Endothelial cell of umbilical vein (primary cell): Measurements from ENCODE around the gene GNG10. TPM values are rescaled to one million over a fixed set of nuclear protein-coding genes. Genes with fewer than 3 reads are reported as not detected.
A peak's percentile ranks its signal among the peaks of the same experiment; 100 is the strongest.

Experiments
- BruUV-seq: library from RNA; stranded (reverse); fragments of 400-500 nt; replicated peaks from 2 replicates; lab custom pipeline; 2021; lab: Mats Ljungman, UMichigan
- CTCF ChIA-PET: fragments of 300-600, 350-600 bp; sonication (Branson Sonifier 250); formaldehyde crosslinking; loops from one replicate; lab custom pipeline; 2021; ENCODE audit warnings: antibody characterized with exemption, inconsistent platforms; lab: Charles Lee
- POLR2A ChIA-PET: fragments of 300-600, 350-600 bp; sonication (Branson Sonifier 250); formaldehyde crosslinking; loops from one replicate; lab custom pipeline; 2021; ENCODE audit warnings: antibody characterized with exemption, inconsistent platforms; lab: Charles Lee
- DNase-seq: peaks from one replicate; pipeline ENCODE4 v3.0.0-alpha.2; 2011; ENCODE audit warnings: low read depth, low spot score
- FAIRE-seq: peaks from 2 replicates; lab custom pipeline; 2011; peaks lifted over from hg19 to GRCh38; lab: Jason Lieb, UNC
- H2AFZ ChIP-seq: 2 replicates; pipeline ENCODE4 v1.6.0; 2012; ENCODE audit warnings: low read depth, low read length, control low read depth, inconsistent platforms
- H3K27ac ChIP-seq: 2 replicates; pipeline ENCODE4 v1.5.1; 2011; ENCODE audit warnings: low read depth, mild to moderate bottlenecking, control low read depth, low read length, moderate library complexity; ENCODE audit not compliant: insufficient read depth
- H3K27me3 ChIP-seq, 2 experiments: 2 replicates each; pipeline versions ENCODE4 v1.6.0 to v1.6.1; 2011; ENCODE audit warnings: low read length in 2 of 2, mixed read lengths in 1 of 2; ENCODE audit not compliant: control insufficient read depth in 2 of 2, insufficient read depth in 2 of 2
- H3K36me3 ChIP-seq, 2 experiments: 2 replicates in 1 of 2; 3 replicates in 1 of 2; pipeline ENCODE4 v1.5.1; 2011; ENCODE audit warnings: low read length in 2 of 2, mild to moderate bottlenecking in 1 of 2, moderate library complexity in 1 of 2; ENCODE audit not compliant: control insufficient read depth in 2 of 2, insufficient read depth in 2 of 2; ENCODE audit errors: extremely low read depth in 1 of 2
- H3K4me1 ChIP-seq: 3 replicates; pipeline ENCODE4 v1.5.1; 2011; ENCODE audit warnings: mild to moderate bottlenecking, low read length; ENCODE audit not compliant: control insufficient read depth, insufficient read depth; ENCODE audit errors: extremely low read depth
- H3K4me2 ChIP-seq: 2 replicates; pipeline ENCODE4 v1.6.1; 2011; ENCODE audit warnings: low read length, control low read depth, mixed read lengths; ENCODE audit not compliant: insufficient read depth
- H3K4me3 ChIP-seq, 3 experiments: fragments of 200-600 bp in 1 of 3; sonication (generic), shearing (Covaris generic) in 1 of 3; replicated peaks in 1 of 3; 2 replicates each; pipeline ENCODE4 v1.5.1; 2011 to 2016; ENCODE audit warnings: control low read depth in 3 of 3, low read length in 3 of 3, mild to moderate bottlenecking in 2 of 3, inconsistent platforms in 1 of 3, low read depth in 1 of 3, moderate library complexity in 1 of 3; ENCODE audit not compliant: insufficient read depth in 1 of 3
- H3K79me2 ChIP-seq: 2 replicates; pipeline ENCODE4 v1.6.0; 2012; ENCODE audit warnings: low read length, inconsistent platforms; ENCODE audit not compliant: control insufficient read depth, insufficient read depth
- H3K9ac ChIP-seq: replicated peaks from 2 replicates; pipeline ENCODE3; 2011; ENCODE audit warnings: low read length, control low read depth; ENCODE audit not compliant: insufficient read depth; ENCODE audit errors: extremely low read depth
- H3K9me1 ChIP-seq: replicated peaks from 3 replicates; pipeline ENCODE4 v1.6.0; 2011; ENCODE audit warnings: mild to moderate bottlenecking, low read length; ENCODE audit not compliant: control insufficient read depth, insufficient read depth; ENCODE audit errors: extremely low read depth
- H3K9me3 ChIP-seq: replicated peaks from 2 replicates; pipeline ENCODE4 v1.5.1; 2012; ENCODE audit warnings: low read length, inconsistent platforms; ENCODE audit not compliant: control insufficient read depth, insufficient read depth
- H4K20me1 ChIP-seq: replicated peaks from 2 replicates; pipeline ENCODE3; 2011; ENCODE audit warnings: mild to moderate bottlenecking, low read length; ENCODE audit not compliant: control insufficient read depth, insufficient read depth; ENCODE audit errors: extremely low read depth
- CTCF ChIP-seq, 2 donors: IDR thresholded peaks; 1 replicate in 1 of 2; 2 replicates in 1 of 2; pipeline ENCODE4 v1.5.1; 2011; ENCODE audit warnings: low read length in 2 of 2, mild to moderate bottlenecking in 2 of 2, moderate library complexity in 2 of 2, control low read depth in 1 of 2, inconsistent platforms in 1 of 2, low read depth in 1 of 2; ENCODE audit not compliant: insufficient read depth in 1 of 2; ENCODE audit errors: extremely low read depth in 1 of 2
- EZH2 ChIP-seq: IDR thresholded peaks from 2 replicates; pipeline ENCODE4 v1.6.1; 2012; ENCODE audit warnings: borderline replicate concordance, low read depth, mild to moderate bottlenecking, moderate library complexity, low read length, inconsistent platforms; ENCODE audit not compliant: severe bottlenecking
- FOS ChIP-seq: IDR thresholded peaks from 2 replicates; pipeline ENCODE4 v1.6.1; 2011; ENCODE audit warnings: mild to moderate bottlenecking, low read length, moderate library complexity, borderline replicate concordance; ENCODE audit not compliant: insufficient read depth
- GATA2 ChIP-seq: IDR thresholded peaks from 2 replicates; pipeline ENCODE4 v1.7.0; 2011; ENCODE audit warnings: low read depth, mild to moderate bottlenecking, moderate library complexity, mixed read lengths, low read length; ENCODE audit not compliant: insufficient read length, insufficient read depth
- JUN ChIP-seq: IDR thresholded peaks from 2 replicates; pipeline ENCODE4 v1.6.1; 2011; ENCODE audit warnings: borderline replicate concordance, low read depth; ENCODE audit not compliant: insufficient read length, insufficient read depth
- MAX ChIP-seq: IDR thresholded peaks from 2 replicates; pipeline ENCODE4 v1.6.1; 2011; ENCODE audit not compliant: insufficient read depth, insufficient read length
- MYC ChIP-seq: IDR thresholded peaks from one replicate; pipeline ENCODE4 v1.6.1; 2011; ENCODE audit warnings: mild to moderate bottlenecking, low read depth, low read length
- POLR2A ChIP-seq: IDR thresholded peaks from 2 replicates; pipeline ENCODE4 v1.6.1; 2012; ENCODE audit warnings: low read depth, mild to moderate bottlenecking, control low read depth, low read length
- POLR2AphosphoS5 ChIP-seq: IDR thresholded peaks from 2 replicates; pipeline ENCODE4 v1.6.1; 2012; ENCODE audit warnings: low read depth, mild to moderate bottlenecking, control low read depth, low read length, moderate library complexity; ENCODE audit not compliant: insufficient read depth
- dilution Hi-C: fragments of 300-500 bp; cut with MboI; formaldehyde crosslinking; loops from one replicate; pipeline ENCODE4 v1.15.0; 2019; ENCODE audit warnings: low sequenced_read_pairs; ENCODE audit not compliant: extremely low pct_ligation_motif_present
- intact Hi-C: fragments of 100-400 bp; cut with micrococcal nuclease; formaldehyde crosslinking; loops from one replicate; pipeline ENCODE4 v1.10.0; 2022
- polyA plus RNA-seq, 4 experiments: library from polyadenylated mRNA; depleted of rRNA in 3 of 4; stranded (reverse) in 3 of 4; unstranded in 1 of 4; fragments of >200 nt; gene quantifications; 2 replicates each; pipeline versions ENCODE4 v1.2.1 to v1.2.3, GENCODE V29; 2011 to 2012; ENCODE audit warnings: missing spikeins in 1 of 4
- total RNA-seq: library from RNA; stranded (reverse); gene quantifications from 2 replicates; pipeline ENCODE4 v1.2.3, GENCODE V29; 2021

GNG10 gene
- total and polyA plus RNA-seq, 2 donors (not counting 3 experiments of a cell fraction or from before 2014, with no cell fraction given): 31.9 to 33.0 TPM

DNA sequence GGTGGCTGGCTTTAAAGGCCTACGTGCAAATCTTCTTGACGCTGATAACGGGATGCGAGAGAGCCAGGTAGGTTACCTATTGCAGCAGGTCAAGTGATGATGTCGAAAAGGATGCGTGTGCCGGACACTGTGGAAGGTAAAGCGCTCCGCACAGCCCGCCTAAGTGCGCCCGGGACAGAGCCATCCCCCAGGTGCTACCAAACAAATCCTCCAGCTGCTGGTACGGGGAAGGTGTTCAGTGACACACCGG is 30.5 kb upstream of the GNG10 start:
- TF ChIP-seq MYC: no peak
- TF ChIP-seq CTCF (IDR thresholded peaks at IDR 0.05; ENCODE audit: extremely low read depth in 1 of 2, insufficient read depth in 1 of 2, low read depth in 1 of 2, low read length in 2 of 2): no peak
- TF ChIP-seq GATA2: no peak
- no peak for TF ChIP-seq POLR2A
- TF ChIP-seq FOS: no peak
- TF ChIP-seq POLR2AphosphoS5: no peak
- no peak for TF ChIP-seq EZH2
- TF ChIP-seq JUN: no peak
- TF ChIP-seq MAX: no peak
- Histone ChIP-seq H3K9me3 (no peaks in the 10 kb centered on the region), H2AFZ (peak overlapping the region; percentile 96), H4K20me1 (peaks cover 6% of the 10 kb centered on the region), H3K27me3 (no peaks in the 10 kb centered on the region), H3K27ac (no peak overlapping the region), H3K9ac (peak overlapping the region; percentile 22), H3K79me2 (peaks cover 44% of the 10 kb centered on the region), H3K4me2 (peak overlapping the region; percentile 78), H3K9me1 (no peaks in the 10 kb centered on the region), H3K4me1 (peaks cover 29% of the 10 kb centered on the region), H3K4me3 (peak overlapping the region; percentile 48 to 88 (median 76)), H3K36me3 (no peaks in the 10 kb centered on the region)
- FAIRE-seq: no peak
- ChIA-PET POLR2A (interaction anchor here (0.5 to 1.5 kb wide), 11 partner anchors 9 to 535 kb away, joined by 3 to 18 read pairs (median 4); partner anchors contain the start of gene PTGR1), CTCF (interaction anchor here (0.6 to 3.0 kb wide), 7 partner anchors 9 to 222 kb away, joined by 3 to 20 read pairs (median 4); partner anchors contain the start of gene PTGR1)
- BruUV-seq: no TSS peak
- dilution Hi-C loops (no loop called here), intact Hi-C loops (loop anchor here (1.0 to 5.0 kb wide), 4 partner anchors 30 to 146 kb away; partner anchors contain the start of genes ECPAS, GNG10 and PTGR1)
- DNase-seq: no peak
